Measurements from ENCODE around the gene MMD2.
A peak's percentile ranks its signal among the peaks of the same experiment; 100 is the strongest.
"Not testable (repeated sequence)": the region's sequence is repeated elsewhere in the genome, so short reads cannot be mapped to it uniquely, and the experiment has no call there.

MMD2 gene

DNA sequence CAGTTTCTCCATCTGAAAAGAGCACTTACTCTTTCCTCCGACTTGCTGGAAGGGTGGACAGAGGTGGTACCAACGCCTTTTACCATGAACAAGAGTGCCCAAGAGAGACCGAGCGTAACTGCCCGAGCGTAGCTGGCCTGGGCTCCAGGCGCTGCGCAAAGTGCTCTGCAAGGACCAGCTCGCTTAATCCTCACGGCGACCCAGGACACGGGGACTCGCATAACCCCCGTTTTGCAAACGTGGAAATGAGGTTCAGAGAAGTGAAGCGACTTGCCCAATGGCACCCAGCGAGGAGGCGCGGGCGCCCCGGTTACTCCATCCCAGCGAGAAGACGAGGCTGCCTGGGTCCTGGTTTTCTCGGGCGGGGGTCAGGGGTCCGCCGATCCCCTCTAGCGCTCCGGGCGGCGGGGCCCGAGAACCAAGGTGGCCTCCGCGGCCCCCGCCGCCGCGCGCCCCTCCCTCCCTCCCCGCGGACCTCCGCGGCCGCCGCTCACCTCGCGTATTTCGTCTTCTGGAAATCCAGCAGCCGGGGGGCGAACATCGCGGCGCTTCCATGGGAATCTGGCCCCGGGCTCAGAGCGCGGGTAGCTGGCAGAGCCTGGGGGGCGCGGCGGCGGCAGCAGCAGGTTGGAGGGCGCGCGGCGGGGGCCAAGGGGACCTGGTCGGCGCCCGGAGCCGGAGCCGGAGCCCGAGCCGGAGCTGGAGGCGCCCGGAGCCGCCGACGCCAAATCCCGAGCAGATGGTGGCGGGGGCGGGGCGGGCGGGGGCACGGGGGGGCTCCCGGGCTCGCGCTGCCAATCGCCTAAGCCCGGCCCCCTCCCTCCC is at the start of gene MMD2:
Gene MMD2 (minus strand): TSS at position 711 of the 825 bp plus-strand sequence. CDS start 170 bp downstream, at position 541.
- peak; percentile 6 for DNase-seq

GRCh38 chr7:5005066-5005465 is 46.1 kb upstream of the MMD2 start:
- no peak for DNase-seq

DNA sequence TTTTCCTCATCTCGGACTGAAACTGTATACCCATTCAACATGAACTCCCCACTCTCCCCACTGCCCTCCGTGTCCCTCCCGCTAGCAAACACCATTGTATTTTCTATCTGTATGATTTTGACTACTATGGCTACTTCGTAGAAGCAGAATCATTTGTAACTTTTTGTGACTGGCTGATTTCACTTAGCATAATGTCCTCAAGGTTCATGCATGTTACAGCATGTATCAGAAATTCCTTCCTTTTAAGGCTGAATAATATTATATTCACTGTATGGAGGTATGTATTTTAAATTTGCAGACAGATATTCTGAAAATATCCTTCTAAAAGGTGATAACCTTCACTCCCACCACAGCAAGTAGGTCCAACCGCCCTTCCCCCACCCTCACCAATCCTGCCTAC is 42.9 kb upstream of the MMD2 start:
- no peak for DNase-seq

DNA sequence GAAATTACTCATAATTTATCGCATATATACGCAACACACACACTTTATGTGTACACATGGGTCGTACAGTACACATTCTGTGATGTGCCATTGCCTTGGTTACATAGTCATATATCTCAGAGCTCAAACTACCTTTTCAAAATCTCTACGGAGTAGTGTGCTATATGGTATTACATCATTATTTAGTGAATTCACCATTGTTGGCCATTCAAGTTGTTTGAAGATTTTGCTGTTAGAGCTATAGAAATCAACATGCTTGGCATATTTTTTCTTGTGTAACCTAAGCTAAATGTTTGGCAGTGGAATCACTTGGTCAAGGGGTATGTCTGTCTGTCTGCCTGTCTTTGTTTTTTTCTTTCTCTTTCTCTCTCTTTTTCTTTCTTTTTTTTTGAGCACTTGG is 42.0 kb upstream of the MMD2 start:
- no peak for DNase-seq

GRCh38 chr7:4999369-4999950 is 40.5 kb upstream of the MMD2 start:
- no peak for DNase-seq

DNA sequence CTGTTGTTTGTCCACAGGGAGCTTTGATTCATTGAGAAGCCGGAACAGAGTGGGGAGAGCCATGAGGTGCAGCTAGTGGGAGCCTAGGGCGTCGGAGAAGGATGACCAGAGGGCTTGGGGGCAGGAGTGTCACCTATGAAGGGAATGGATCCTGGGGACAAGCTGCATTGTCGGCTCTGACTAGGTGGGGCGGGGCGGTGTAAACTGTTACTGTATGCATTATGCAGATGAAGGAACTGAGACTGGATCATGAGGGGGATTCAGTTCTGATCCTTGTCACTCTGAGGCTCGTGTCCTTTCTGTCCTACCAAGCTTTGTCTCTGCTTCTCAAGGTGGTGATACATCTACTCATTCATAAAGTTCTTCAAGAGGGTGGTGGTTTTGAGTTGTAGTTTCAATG is 39.9 kb upstream of the MMD2 start:
- no peak for DNase-seq

DNA sequence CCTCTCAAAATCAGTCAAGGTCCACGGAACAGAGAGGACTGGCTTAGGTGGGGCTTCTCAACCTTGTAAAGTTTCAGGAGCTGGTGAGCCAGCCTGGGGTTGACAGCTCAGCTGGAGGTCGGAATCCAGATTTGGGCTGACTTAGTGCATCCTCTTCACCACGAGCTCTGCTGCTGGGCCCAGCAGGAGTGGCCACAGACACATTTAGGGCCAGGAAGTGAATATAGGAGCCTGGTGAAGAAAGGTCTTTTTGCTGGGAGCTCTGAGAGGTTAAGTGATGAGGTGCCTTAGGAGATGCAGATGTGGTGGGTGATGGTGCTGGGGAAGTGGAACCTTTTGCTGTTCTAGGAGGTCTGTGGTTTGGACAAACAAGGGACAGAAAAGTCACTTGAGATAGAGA is 39.3 kb upstream of the MMD2 start:
- no peak for DNase-seq

DNA sequence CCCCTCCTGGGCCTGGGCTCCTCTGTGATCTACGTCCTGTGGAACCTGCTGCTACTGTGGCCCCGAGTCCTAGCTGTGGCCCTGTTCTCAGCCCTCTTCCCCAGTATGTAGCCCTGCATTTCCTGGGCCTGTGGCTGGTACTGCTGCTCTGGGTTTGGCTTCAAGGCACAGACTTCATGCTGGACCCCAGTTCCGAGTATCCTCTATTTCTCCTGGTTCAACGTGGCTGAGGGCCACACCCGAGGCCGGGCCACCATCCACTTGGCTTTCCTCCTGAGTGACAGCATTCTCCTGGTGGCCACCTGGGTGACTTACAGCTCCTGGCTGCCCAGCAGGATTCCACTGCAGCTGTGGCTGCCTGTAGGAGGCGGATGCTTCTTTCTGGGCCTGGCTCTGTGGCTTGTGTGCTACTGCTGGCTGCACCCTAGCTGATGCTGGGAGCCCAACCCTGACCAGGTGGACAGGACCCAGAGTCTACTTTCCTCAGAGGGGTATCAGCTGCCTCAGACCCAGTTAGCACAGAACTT is 37.8 kb upstream of the MMD2 start:
- DNase-seq = no peak

- no peak for DNase-seq
These were observed 36.5 kb upstream of the MMD2 start for GRCh38 chr7:4995429-4995969.

GRCh38 chr7:4993471-4993870 is 34.5 kb upstream of the MMD2 start:
- DNase-seq = no peak

- DNase-seq = not testable (repeated sequence)
These were observed 23.8 kb upstream of the MMD2 start for GRCh38 chr7:4982741-4983140.

- not testable (repeated sequence) for DNase-seq
These were observed 22.4 kb upstream of the MMD2 start for GRCh38 chr7:4981295-4981890.

DNA sequence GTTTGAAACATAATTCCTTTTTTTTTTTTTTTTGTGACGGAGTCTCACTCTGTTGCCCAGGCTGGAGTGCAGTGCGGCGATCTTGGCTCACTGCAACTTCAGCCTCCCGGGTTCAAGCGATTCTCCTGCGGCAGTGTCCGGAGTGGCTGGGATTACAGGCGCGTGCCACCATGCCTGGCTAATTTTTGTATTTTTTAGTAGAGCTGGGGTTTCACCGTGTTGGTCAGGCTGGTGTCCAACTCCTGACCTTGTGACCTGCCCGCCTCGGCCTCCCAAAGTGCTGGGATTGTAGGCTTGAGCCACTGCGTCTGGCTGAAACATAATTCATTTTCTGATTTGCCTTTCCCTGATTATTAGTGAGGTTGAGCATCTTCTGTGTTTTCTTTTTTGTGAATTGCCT is 16.6 kb upstream of the MMD2 start:
- DNase-seq = not testable (repeated sequence)

DNA sequence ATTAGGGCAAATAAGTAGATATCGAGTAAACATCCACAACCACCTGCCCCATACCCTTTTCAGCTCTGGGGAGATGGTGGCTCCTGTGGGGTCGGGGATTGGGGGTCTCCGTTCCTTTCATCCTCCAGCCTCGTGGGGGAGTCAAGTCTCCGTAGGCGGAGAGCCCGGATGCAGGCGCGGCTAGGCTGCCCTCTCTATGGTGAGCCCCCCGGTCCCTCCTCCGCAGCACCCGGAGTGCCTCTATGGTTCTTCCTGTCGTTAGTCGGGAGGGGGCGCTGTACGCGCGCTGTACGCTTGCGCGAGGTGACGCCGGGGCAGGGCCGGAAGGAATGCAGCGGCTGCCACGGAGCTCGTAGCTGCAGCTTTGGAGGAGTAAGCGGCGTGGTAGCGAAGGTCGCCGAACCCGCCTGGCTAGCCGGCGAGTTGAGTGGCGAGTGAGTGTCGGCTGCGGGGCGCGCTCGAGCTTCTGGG is 14.8 kb upstream of the MMD2 start:
- peak; percentile 92 for DNase-seq

GRCh38 chr7:4972446-4972845 is 13.5 kb upstream of the MMD2 start:
- DNase-seq = not testable (repeated sequence)

DNA sequence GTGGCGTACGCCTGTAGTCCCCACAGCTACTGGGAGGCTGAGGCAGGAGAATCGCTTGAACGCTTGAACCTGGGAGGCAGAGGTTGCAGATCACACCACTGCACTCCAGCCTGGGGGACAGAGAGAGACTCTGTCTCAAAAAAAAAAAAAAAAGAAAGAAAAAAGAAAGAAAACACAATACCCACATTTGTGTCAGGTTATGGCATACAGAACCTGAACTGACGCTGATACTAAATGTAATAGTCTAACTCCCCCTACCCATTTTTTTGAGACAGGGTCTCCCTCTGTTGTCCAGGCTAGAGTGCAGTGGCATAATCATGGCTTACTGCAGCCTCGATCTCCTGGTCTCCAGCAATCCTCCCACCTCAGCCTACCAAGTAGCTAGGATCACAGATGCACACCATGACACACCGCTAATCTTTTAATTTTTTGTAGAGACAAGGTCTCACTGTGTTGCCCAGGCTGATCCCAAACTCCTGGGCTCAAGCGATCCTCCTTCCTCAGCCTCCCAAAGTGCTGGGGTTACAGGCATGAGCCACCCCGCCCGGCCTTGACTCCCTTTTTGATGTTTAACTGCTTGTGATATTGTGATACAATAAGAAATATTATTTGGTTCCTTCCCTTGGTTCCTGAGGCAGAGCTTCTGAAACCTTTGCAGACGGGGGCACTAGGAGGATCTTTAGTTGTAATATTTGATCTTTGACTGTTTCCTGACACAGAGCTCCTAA is 6.5 kb upstream of the MMD2 start:
- DNase-seq = no peak

DNA sequence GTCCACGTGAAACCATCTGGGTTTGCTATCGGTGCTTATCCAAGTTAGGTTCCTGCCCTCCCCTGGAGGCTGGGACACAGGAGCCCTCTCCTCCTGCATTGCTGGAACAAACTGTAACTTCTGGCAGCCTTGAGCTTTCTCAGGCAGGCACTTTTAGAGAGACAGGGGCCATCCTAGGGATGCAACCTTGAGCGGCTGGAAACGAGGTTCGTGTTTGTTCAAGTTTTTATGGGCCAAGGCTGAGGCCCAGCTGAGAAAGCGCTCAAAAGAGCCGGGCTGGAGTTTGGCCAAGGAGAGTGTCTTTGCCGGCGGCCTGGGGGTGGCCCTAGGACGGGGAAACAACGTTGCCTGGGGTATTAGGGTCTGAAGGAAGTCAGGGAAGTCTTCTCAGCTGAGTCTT is 5.5 kb upstream of the MMD2 start:
- DNase-seq = no peak

DNA sequence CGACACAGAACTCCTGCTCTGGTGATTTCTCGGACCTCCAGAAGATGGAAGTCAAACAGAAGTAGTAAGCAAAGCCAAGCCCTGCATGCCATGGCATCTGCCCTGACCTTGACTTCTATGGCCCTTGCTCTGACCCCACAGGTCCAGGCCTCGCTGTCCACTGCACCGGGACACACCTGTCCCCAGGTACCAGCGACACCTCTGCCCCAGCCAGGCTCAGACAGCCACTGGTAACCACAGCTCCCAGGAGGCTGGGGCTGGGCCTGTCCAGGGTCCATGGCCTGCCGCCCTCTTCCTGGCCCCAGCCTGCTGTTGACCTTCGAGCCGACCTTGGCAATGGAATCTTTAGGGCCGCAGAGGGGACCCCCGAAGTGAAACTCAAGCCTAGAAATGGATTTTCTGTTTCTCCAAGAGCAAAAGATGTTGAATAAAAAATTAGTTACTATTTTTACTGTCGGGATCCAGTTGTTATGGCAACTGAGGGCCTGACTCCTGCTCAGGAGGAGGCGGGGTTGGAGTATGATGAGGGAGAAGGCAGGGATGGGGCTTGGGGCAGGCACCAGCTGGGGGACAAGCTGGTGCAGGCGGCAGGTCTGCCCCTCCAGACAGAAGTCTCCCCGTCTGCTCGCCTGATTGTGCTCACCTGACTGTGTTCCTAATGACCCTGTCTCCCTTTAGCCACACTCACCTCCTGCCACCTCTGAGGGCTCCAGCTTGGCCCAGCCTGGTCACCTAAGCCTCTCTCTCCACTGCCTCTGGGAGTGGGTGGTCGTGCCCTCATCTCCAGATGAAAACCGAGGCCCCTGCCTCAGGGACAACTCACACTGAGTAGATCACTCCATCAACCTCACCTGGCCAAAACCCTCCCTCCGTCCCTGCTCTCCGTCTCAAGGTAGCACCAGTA is 4.1 kb upstream of the MMD2 start:
- DNase-seq = no peak

GRCh38 chr7:4960363-4960762 is 1.4 kb upstream of the MMD2 start:
- no peak for DNase-seq

- no peak for DNase-seq
These were observed 906 bp upstream of the MMD2 start for GRCh38 chr7:4959893-4960292.

DNA sequence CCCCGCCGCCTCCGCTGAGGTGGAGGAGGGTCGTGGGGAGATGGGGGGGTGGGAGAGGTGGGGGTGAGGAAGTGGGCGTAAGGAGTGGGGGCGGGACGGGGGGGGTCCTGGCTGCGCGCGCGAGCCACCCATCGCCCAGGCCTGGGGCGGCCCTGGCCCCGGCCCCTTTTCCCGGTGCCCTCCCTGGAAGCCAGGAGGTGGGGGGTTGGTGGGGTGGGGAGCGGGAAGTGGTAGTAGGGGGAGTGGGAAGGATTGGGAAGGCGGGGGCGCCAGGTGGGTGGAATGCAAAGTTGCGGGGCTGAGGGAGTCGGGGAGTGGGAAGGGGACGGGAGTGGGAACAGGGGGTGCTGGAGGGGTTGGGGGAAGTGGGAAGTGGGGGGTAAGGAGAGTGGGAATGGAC is 319 bp upstream of the MMD2 start:
- DNase-seq = no peak
